NT2/D1 (cell line): ENCODE results near the gene ARHGAP28.

Experiments used
- YY1 ChIP-seq: IDR thresholded peaks from 2 replicates; pipeline ENCODE4 v1.6.1; 2011; ENCODE audit not compliant: insufficient read length, insufficient read depth
- ZNF274 ChIP-seq: IDR thresholded peaks from 2 replicates; pipeline ENCODE4 v1.6.1; 2011; ENCODE audit warnings: mild to moderate bottlenecking, low read depth, low read length

GRCh38 chr18:6775702-6776101 lies 46.2 kb downstream of the ARHGAP28 start:
- TF ChIP-seq ZNF274 (no peak), YY1 (no peak)
